ENCODE results near the gene NOS3. TPM values are rescaled to one million over a fixed set of nuclear protein-coding genes. Genes with fewer than 3 reads are reported as not detected.
A peak's percentile ranks its signal among the peaks of the same experiment; 100 is the strongest.

Gene NOS3
- total and polyA plus RNA-seq, 2 of the 13 experiments (the other 11 are each of a cell fraction or from before 2014, with no cell fraction given) = 3.7 to 7.5 TPM

GRCh38 chr7:151008511-151009323 is 17.9 kb downstream of the NOS3 start (continued):
- TF ChIP-seq EZH2 (conservative IDR thresholded peaks at IDR 0.05; ENCODE audit: low read depth, low read length) (no peak), ZNF761 (CRISPR knock-in tag; conservative IDR thresholded peaks at IDR 0.05) (0 out of 2 replicates have a peak, but pooled peaks have one; percentile 47), SCMH1 (CRISPR knock-in tag; IDR thresholded peaks at IDR 0.05; ENCODE audit: borderline replicate concordance) (no peak), SAFB2 (CRISPR knock-in tag; IDR thresholded peaks at IDR 0.05; ENCODE audit: borderline replicate concordance, low read depth) (no peak), ARID4A (CRISPR knock-in tag; IDR thresholded peaks at IDR 0.05; ENCODE audit: borderline replicate concordance) (peak; percentile 51; the same call in 1 of the 2 replicates), ETV6 (CRISPR knock-in tag; conservative IDR thresholded peaks at IDR 0.05) (peak; percentile 39; the same call in 1 of the 2 replicates), ZBTB25 (CRISPR knock-in tag; IDR thresholded peaks at IDR 0.05) (no peak), ZNF326 (CRISPR knock-in tag; IDR thresholded peaks at IDR 0.05; ENCODE audit: borderline replicate concordance) (no peak), CSRNP1 (CRISPR knock-in tag; IDR thresholded peaks at IDR 0.05) (peak; percentile 50; the same call in 1 of the 2 replicates), ZMYM3 (CRISPR knock-in tag; IDR thresholded peaks at IDR 0.05) (peak; percentile 94), PATZ1 (CRISPR knock-in tag; IDR thresholded peaks at IDR 0.05) (peak; percentile 99), ZNF180 (CRISPR knock-in tag; IDR thresholded peaks at IDR 0.05; ENCODE audit: borderline replicate concordance, low read depth) (no peak), ZBED4 (CRISPR knock-in tag; IDR thresholded peaks at IDR 0.05; ENCODE audit: borderline replicate concordance) (no peak)
